ENCODE measurements around the gene SIX1. TPM values are rescaled to one million over a fixed set of nuclear protein-coding genes. Genes with fewer than 3 reads are reported as not detected.

The SIX1 gene
- polyA plus RNA-seq, 1 of the 3 experiments (the other 2 are of a cell fraction), result 52.1 TPM

- TF ChIP-seq JUND (IDR thresholded peaks at IDR 0.05), result no peak
- no peak for TF ChIP-seq MAX (IDR thresholded peaks at IDR 0.05; ENCODE audit: low read depth)
- no peak for TF ChIP-seq ELF1 (IDR thresholded peaks at IDR 0.05)
- no peak for TF ChIP-seq NRF1 (IDR thresholded peaks at IDR 0.05; ENCODE audit: low read depth, low read length)
- TF ChIP-seq RCOR1 (IDR thresholded peaks at IDR 0.05; ENCODE audit: low read length), result no peak
- no peak for TF ChIP-seq NFIC (IDR thresholded peaks at IDR 0.05; ENCODE audit: borderline replicate concordance)
- no peak for TF ChIP-seq FOXM1 (IDR thresholded peaks at IDR 0.05; ENCODE audit: low read depth)
- TF ChIP-seq RFX5 (IDR thresholded peaks at IDR 0.05; ENCODE audit: low read length), result no peak
These were observed 6.8 kb upstream of the SIX1 start (continued) for GRCh38 chr14:60655898-60656685.

- H3F3A ChIP-seq (replicated peaks; ENCODE audit: insufficient read depth), result peaks cover 22% of the 10 kb centered on the region
- peak overlapping the region; percentile 84 to 87; a peak in 3 of 4 replicates for H3K27ac ChIP-seq (ENCODE audit: low read depth in 2 of 2, low read length in 1 of 2)
- peak overlapping the region; percentile 59 to 61; a peak in 2 of 4 replicates for H3K4me3 ChIP-seq (ENCODE audit: low read depth in 2 of 2, low read length in 1 of 2)
- ChIA-PET CTCF (interaction anchor here (1.0 to 1.6 kb wide), 4 partner anchors 30 to 598 kb away, joined by 3 to 4 read pairs (median 4); no protein-coding TSS in a partner anchor), POLR2A (no interaction called here)
- H3K9me3 ChIP-seq, result no peaks in the 10 kb centered on the region
- peak overlapping the region; percentile 81; the same call in 1 of the 2 replicates for H3K9ac ChIP-seq
- no peak overlapping the region; the same call in 1 of the 2 replicates for H2AFZ ChIP-seq (ENCODE audit: low read depth)
- no peaks in the 10 kb centered on the region for H3K36me3 ChIP-seq (replicated peaks in 1 of 2; ENCODE audit: control insufficient read depth in 1 of 2, insufficient read depth in 2 of 2, low read length in 1 of 2)
- H4K20me1 ChIP-seq (ENCODE audit: insufficient read depth), result no peaks in the 10 kb centered on the region
- DNase-seq, result peak; percentile 41
- H3K9me2 ChIP-seq, result no peaks in the 10 kb centered on the region
- 43% methylated on average over 29 of the region's 29 CpGs for WGBS (ENCODE audit: low lambda C conversion rate)
- peak overlapping the region; percentile 86; the same call in 1 of the 2 replicates for H3K4me2 ChIP-seq
- peaks cover 16 to 21% of the 10 kb centered on the region in 2 experiments for H3K4me1 ChIP-seq (ENCODE audit: control insufficient read depth in 1 of 2, insufficient read depth in 2 of 2, low read depth in 1 of 2, low read length in 1 of 2)
- no peaks in the 10 kb centered on the region for H3K27me3 ChIP-seq (ENCODE audit: insufficient read depth)
- peaks cover 29% of the 10 kb centered on the region for H3K79me2 ChIP-seq (ENCODE audit: insufficient read depth)
- TF ChIP-seq RCOR1 (IDR thresholded peaks at IDR 0.05; ENCODE audit: low read length) (no peak), POLR2AphosphoS5 (IDR thresholded peaks at IDR 0.05; ENCODE audit: low read depth, low read length) (peak; percentile 64), EP300 (IDR thresholded peaks at IDR 0.05; ENCODE audit: borderline replicate concordance in 1 of 2, low read depth in 1 of 2, low read length in 1 of 2) (peak in 1 of 2 experiments; percentile 54; a peak in 1 of 4 replicates), ELF1 (IDR thresholded peaks at IDR 0.05) (no peak), CHD2 (IDR thresholded peaks at IDR 0.05; ENCODE audit: low read length, partially characterized antibody) (no peak), PBX3 (IDR thresholded peaks at IDR 0.05) (peak; percentile 67), ZBTB33 (IDR thresholded peaks at IDR 0.05; ENCODE audit: borderline replicate concordance, low read depth) (0 out of 2 replicates have a peak, but pooled peaks have one; percentile 11), EZH2phosphoT487 (IDR thresholded peaks at IDR 0.05; ENCODE audit: borderline replicate concordance, low read depth) (no peak), FOSL2 (IDR thresholded peaks at IDR 0.05; ENCODE audit: borderline replicate concordance, low read depth) (no peak), RXRA (IDR thresholded peaks at IDR 0.05; ENCODE audit: borderline replicate concordance, low read depth) (peak; percentile 3; the same call in 1 of the 2 replicates), RAD21 (IDR thresholded peaks at IDR 0.05; ENCODE audit: low read length) (no peak), USF2 (IDR thresholded peaks at IDR 0.05; ENCODE audit: borderline replicate concordance, low read depth, low read length) (no peak), TCF12 (IDR thresholded peaks at IDR 0.05) (peak; percentile 91), FOXM1 (IDR thresholded peaks at IDR 0.05; ENCODE audit: low read depth) (no peak), RFX5 (IDR thresholded peaks at IDR 0.05; ENCODE audit: low read length) (no peak), MAX (IDR thresholded peaks at IDR 0.05; ENCODE audit: low read depth) (0 out of 2 replicates have a peak, but pooled peaks have one; percentile 52), GATA2 (CRISPR knock-in tag; IDR thresholded peaks at IDR 0.05) (no peak)
These were observed 6.0 kb upstream of the SIX1 start for GRCh38 chr14:60655119-60655897.

Measured in SK-N-SH (cell line).